Neural progenitor cell (in vitro differentiated cells): Measurements from ENCODE around the gene LY86.

Experiments used
- EZH2 ChIP-seq: fragments of 200-600 bp; sonication (generic); IDR thresholded peaks from 2 replicates; pipeline ENCODE4 v1.6.1; 2017; ENCODE audit warnings: antibody characterized with exemption, mild to moderate bottlenecking, moderate library complexity
- EZH2phosphoT487 ChIP-seq: fragments of 200-600 bp; sonication (generic); IDR thresholded peaks from 2 replicates; pipeline ENCODE4 v1.6.1; 2017; ENCODE audit warnings: antibody characterized with exemption
- TF ChIP-seq, protein P1 (sequence below): fragments of 200-600 bp; sonication (generic); IDR thresholded peaks from 2 replicates; pipeline ENCODE4 v1.5.1; 2017; ENCODE audit warnings: antibody characterized with exemption, mild to moderate bottlenecking

- no peak for TF ChIP-seq EZH2
- TF ChIP-seq, protein P1, sequence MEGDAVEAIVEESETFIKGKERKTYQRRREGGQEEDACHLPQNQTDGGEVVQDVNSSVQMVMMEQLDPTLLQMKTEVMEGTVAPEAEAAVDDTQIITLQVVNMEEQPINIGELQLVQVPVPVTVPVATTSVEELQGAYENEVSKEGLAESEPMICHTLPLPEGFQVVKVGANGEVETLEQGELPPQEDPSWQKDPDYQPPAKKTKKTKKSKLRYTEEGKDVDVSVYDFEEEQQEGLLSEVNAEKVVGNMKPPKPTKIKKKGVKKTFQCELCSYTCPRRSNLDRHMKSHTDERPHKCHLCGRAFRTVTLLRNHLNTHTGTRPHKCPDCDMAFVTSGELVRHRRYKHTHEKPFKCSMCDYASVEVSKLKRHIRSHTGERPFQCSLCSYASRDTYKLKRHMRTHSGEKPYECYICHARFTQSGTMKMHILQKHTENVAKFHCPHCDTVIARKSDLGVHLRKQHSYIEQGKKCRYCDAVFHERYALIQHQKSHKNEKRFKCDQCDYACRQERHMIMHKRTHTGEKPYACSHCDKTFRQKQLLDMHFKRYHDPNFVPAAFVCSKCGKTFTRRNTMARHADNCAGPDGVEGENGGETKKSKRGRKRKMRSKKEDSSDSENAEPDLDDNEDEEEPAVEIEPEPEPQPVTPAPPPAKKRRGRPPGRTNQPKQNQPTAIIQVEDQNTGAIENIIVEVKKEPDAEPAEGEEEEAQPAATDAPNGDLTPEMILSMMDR = no peak
- no peak for TF ChIP-seq EZH2phosphoT487
Observed at GRCh38 chr6:6604015-6604414, 15.5 kb downstream of the LY86 start.
